Hematopoietic multipotent progenitor cell treated with erythropoietin and hydrocortisone succinate and interleukin-3 and kit ligand, for 17 days (in vitro differentiated cells): Measurements from ENCODE around the gene CCDC33.

Source experiments
- DNase-seq: peaks from one replicate; pipeline ENCODE4 v3.0.0-alpha.2; 2015; ENCODE audit warnings: low spot score

CCDC33 gene

GRCh38 chr15:74364936-74365597 lies 128.9 kb downstream of the CCDC33 start:
- no peak for DNase-seq

GRCh38 chr15:74365598-74366445 lies 129.7 kb downstream of the CCDC33 start:
- DNase-seq: no peak

- DNase-seq: no peak
These were observed 131.2 kb downstream of the CCDC33 start, which contains the start of gene CYP11A1 for GRCh38 chr15:74367296-74367854. Gene CYP11A1 (minus strand): TSS chr15:74367646. CDS start chr15:74367585, 61 bp downstream.

GRCh38 chr15:74368121-74368520 lies 132.0 kb downstream of the CCDC33 start:
- no peak for DNase-seq

GRCh38 chr15:74369084-74369745 lies 133.1 kb downstream of the CCDC33 start:
- no peak for DNase-seq

GRCh38 chr15:74369756-74370155 lies 133.6 kb downstream of the CCDC33 start:
- no peak for DNase-seq

- DNase-seq: no peak
These were observed 134.3 kb downstream of the CCDC33 start for GRCh38 chr15:74370471-74370870.

GRCh38 chr15:74373056-74373650 lies 137.0 kb downstream of the CCDC33 start:
- no peak for DNase-seq

GRCh38 chr15:74373731-74374647 lies 137.9 kb downstream of the CCDC33 start:
- peak; percentile 87 for DNase-seq

GRCh38 chr15:74374648-74375302 lies 138.6 kb downstream of the CCDC33 start:
- no peak for DNase-seq

- peak; percentile 87 for DNase-seq
These were observed 139.2 kb downstream of the CCDC33 start for GRCh38 chr15:74375303-74375693.

- no peak for DNase-seq
These were observed 140.1 kb downstream of the CCDC33 start for GRCh38 chr15:74376226-74376625.

- no peak for DNase-seq
These were observed 140.9 kb downstream of the CCDC33 start for GRCh38 chr15:74376825-74377581.

- no peak for DNase-seq
These were observed 142.0 kb downstream of the CCDC33 start for GRCh38 chr15:74377831-74378766.

- DNase-seq: no peak
These were observed 142.7 kb downstream of the CCDC33 start for GRCh38 chr15:74378848-74379247.

- DNase-seq: no peak
These were observed 144.4 kb downstream of the CCDC33 start for GRCh38 chr15:74380361-74381189.

- no peak for DNase-seq
These were observed 145.0 kb downstream of the CCDC33 start for GRCh38 chr15:74381190-74381453.

GRCh38 chr15:74381481-74381880 lies 145.4 kb downstream of the CCDC33 start:
- no peak for DNase-seq
